Measurements from ENCODE around the gene FBXO21. TPM values are rescaled to one million over a fixed set of nuclear protein-coding genes. Genes with fewer than 3 reads are reported as not detected.

FBXO21 gene
- total RNA-seq, 1 donor = 71.9 TPM

Other genes starting within 250 kb of the FBXO21 start
- 16.7 TPM for gene TESC, start 91.1 kb downstream of the FBXO21 start, total RNA-seq
- under 0.01 TPM for gene NOS1, start 171.2 kb upstream of the FBXO21 start, total RNA-seq

All from hematopoietic multipotent progenitor cell (in vitro differentiated cells).